Limb (tissue), 2 donors: ENCODE data around the gene GDF2.

Experiments used
- DNase-seq, 2 donors: peaks; one replicate each; pipeline ENCODE4 v3.0.0-alpha.2; 2016; ENCODE audit errors: extremely low spot score in 2 of 2

Gene GDF2

GRCh38 chr10:47311932-47312662, 10.2 kb upstream of the GDF2 start:
- peak; percentile 59 to 85 for DNase-seq

- DNase-seq = no peak
These were observed 9.6 kb upstream of the GDF2 start for GRCh38 chr10:47312663-47312995.

- no peak for DNase-seq
These were observed 7.8 kb upstream of the GDF2 start for GRCh38 chr10:47314416-47314970.

GRCh38 chr10:47315421-47315820, 6.8 kb upstream of the GDF2 start:
- DNase-seq = no peak

DNA sequence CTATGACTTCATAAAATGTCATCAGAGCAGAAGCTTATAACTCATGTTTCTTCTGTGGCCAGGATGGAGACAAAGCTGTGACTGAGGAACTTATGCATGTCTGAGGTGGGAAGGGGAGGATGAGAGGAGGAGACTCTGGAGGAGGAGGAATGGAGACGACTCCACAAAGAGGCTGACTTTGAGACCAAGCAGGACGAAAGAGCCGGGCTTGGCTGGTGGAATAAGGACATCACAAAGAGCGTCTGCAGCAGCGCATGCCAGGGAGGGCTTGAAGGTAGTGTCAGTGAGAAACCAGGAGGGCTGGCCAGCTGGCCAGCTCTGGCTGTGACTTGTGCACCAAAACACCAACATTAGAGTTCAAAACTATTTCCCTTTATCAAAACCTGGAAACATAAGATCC, 6.1 kb upstream of the GDF2 start:
- no peak for DNase-seq

DNA sequence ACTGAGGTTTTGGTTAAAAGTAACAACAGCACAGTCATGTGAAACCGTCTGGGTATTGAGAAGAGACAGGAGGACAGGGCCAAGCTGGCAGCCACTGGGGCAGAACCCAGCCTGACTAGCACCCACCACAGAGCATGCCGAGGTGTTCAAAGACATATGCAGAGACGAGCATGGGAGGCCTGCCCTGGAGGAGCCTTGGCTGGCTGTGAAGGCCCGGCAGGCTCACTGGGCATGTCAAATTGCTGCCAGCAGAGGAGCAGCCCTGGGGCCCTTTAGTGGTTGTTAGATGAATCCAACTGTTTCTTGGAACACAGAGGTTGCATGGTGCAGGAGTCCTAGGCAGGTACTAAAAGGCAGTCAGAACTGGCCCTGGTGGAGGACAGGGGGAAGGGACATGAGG, 5.0 kb upstream of the GDF2 start:
- no peak for DNase-seq

DNA sequence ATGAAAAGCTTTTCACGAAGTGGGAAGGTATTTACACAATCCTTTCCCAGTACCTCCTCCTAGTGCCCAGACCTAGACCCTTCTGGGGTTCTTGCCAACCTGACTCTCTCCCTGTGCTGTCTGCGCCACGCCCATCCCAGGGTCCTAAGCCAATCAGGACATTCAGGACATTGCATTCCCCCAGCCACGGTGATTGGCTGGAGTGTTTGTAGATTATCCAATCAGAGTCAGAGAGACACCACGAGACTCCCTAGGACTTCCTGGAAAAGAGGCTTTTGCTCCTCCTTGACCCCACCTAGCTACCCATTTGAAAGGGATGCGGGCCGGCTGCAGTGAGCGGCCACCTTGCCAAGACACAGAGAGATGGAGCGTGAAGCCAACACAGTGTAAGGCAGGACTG, 3.5 kb upstream of the GDF2 start:
- DNase-seq = no peak

DNA sequence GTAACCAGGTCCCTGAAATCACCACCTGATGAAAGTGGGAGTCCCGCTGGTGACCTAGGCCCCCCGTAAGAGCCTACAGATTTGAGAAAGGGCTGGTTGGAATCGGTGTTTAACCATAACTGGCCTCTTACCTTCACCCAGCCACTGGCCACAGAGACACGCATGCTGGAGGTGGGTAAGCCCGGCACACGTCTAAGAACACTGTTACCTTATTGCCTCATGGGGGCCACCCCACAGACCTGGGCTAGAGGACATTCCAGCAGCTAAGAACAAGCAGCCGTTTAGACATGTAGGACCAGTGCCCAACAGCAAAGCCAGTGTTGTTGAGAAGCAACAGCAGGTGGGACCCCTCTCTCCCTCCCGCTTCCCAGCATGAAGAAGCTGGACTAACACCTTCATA, 2.5 kb upstream of the GDF2 start:
- DNase-seq = no peak

DNA sequence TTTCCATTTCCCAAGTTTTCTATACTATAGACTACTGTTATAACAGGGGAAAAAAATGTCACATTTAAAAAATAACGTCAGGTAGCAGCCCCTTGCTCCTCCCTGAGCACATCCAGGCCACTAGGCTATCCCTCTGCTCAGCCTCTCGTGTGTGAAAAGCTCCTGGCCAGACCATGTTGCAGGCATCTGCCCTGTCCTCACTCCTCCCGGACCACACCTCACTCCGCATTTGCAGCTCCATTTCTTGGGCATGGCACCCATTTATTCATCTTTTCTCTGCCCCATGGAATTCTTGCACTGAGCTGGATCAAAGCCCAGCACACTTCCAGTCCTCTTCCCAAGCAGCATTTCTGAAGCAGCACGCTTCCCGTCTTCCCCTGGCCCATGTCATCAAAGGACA, 1.4 kb upstream of the GDF2 start:
- DNase-seq = no peak

- no peak for DNase-seq
These were observed 596 bp upstream of the GDF2 start for GRCh38 chr10:47321521-47322195.

DNA sequence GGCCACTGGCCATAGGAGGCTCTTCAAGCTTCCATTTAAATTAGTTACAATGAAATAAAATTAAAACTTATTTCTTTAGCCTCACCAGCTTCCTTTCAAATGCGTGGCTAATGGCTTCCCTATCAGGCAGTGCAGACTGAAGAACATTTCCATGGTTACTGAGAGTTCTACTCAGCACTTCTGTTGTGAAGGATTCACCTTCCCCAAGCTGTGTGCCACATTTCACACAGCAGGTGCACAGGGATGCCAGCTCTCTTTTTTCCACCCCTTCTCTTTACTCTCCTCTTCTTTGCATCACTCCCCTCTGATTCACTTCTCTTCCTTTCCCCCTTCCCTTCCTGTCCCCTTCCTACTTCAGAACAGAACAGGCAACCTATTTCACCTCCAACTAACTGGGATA, 833 bp downstream of the GDF2 start:
- no peak for DNase-seq

DNA sequence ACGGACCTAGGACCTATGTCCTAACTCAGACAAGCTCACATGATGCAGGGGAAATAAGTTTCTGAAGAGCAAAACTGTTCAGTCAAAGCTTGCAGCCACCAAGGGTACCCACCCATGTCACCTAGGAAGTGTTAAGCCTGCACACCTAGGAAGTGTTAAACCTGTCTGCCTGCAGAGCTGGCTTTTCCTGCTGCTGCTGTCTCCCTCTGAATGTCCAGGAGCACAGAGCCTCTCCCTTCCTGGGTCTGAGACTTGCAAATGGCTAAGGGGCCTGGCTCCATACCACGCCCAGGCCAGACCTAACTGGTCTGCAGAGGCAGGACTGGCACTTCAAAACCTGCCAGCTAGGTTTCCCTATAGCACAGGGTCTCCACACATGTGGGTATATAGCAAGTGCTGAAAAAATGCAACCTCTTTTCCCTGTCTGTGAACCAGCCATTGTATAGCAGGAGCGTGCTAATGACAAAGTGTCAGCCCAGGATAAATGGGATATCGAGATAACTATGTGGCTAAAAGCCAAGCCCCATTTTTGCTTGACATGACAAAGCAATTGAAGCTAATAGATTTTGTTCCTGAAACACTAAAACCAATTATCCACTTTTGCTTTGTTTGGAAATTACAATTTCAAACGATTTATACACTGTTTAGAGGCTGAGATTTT, 1.5 kb downstream of the GDF2 start:
- no peak for DNase-seq

GRCh38 chr10:47325303-47326291, 3.3 kb downstream of the GDF2 start:
- no peak for DNase-seq

- no peak for DNase-seq
These were observed 4.2 kb downstream of the GDF2 start for GRCh38 chr10:47326306-47326926.

- DNase-seq = no peak
These were observed 4.7 kb downstream of the GDF2 start for GRCh38 chr10:47326927-47327330.

- DNase-seq = no peak
These were observed 7.6 kb downstream of the GDF2 start for GRCh38 chr10:47329855-47330254.

GRCh38 chr10:47330366-47330765, 8.1 kb downstream of the GDF2 start:
- DNase-seq = no peak

DNA sequence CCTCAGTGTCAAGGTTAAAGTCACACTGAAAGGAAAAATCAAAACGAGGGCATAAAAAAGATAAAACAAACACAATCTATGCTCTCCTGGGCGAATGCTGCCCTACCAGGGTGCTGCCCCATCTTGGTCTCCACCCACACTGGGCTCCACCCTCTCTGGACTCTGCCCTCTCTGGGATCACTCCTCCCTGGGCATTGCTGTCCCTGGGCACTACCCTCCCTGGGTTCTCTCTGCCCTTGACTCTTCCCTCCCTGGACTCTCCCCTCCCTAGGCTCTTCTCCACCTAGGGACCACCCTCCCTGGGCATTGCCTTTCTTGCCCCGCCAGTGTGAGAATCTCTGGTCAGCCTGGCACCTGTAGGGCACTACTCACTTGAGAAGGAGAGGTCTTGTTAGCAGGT, 8.6 kb downstream of the GDF2 start:
- no peak for DNase-seq

DNA sequence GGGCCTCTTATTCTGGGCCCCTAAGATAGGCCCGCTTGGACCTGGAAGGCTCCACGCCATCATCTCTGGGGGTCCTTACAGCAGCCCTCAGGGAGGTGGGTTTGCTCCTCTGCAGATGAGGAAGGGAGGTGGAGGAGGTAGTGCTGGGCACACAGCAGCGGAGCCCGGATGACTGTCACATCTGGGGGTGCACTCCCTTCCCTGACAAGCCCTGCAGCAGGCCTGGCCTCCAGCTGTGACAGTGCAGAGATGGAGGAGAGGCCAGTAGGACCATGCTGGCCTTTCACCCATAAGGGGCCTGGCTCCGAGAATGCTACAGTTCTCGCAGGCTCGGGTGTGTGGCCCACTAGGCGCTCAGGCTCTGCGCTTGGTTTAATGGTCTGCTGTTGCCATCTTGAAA, 9.2 kb downstream of the GDF2 start:
- no peak for DNase-seq

DNA sequence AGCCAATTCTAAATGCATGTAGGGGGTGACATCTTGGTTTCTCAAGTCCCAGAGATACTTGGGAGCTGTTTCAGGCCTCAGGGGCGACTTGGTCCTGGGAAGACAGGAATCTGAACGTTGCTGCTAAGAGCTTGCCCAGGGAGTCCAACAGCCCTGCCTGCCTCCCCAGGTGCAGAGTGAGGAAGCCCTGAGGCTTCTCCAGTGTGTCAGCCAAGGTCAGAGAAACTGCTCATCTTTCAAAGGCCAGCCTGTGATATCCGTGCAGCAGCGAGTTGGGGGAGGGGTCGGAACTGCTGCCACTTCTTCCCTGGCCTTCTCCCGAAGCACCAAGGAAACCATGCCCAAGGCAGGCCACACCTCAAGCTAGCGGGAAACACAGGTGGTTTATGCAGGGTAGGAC, 9.7 kb downstream of the GDF2 start:
- DNase-seq = no peak

DNA sequence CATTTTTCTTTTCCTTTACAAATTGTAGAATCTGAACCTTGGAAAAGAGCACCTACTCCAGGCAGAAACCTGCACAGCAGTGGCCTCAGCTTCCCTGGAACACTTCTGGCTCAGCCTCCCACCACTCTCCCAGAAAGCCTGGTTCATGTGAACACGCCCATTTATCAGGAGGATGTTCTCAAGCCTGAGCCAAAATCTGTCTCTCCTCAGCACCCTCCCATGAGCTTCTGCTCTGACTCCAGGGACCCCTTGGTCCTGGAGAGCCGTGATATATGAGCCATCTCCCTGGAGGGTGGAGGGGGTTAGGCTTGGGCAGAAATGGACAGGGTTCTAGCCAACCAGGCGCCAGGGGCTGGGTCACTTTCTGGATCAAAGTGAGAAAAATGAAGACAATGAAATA, 10.1 kb downstream of the GDF2 start:
- no peak for DNase-seq
